ENCODE data around the gene COL6A3. TPM values are rescaled to one million over a fixed set of nuclear protein-coding genes. Genes with fewer than 3 reads are reported as not detected.
A peak's percentile ranks its signal among the peaks of the same experiment; 100 is the strongest.

Gene COL6A3
- total RNA-seq, 2 experiments from 2014 or later: 0.90 to 1.3 TPM

- CTCF ChIA-PET: no interaction called here
- POLR2A ChIA-PET: no interaction called here
- peaks cover 4% of the 10 kb centered on the region for H3K36me3 Mint-ChIP-seq (ENCODE audit: low read depth)
- no peak overlapping the region for H3K27ac Mint-ChIP-seq
- H3K4me3 Mint-ChIP-seq: no peak overlapping the region
- DNase-seq: no peak
- no peaks in the 10 kb centered on the region for H3K4me1 Mint-ChIP-seq
- H3K27me3 Mint-ChIP-seq: peaks cover 2% of the 10 kb centered on the region
- H3K9me3 Mint-ChIP-seq: no peaks in the 10 kb centered on the region
These were observed 36.1 kb upstream of the COL6A3 start for GRCh38 chr2:237450108-237450507.

GRCh38 chr2:237449193-237449881 is 35.4 kb upstream of the COL6A3 start:
- Mint-ChIP-seq H3K27me3 (peaks cover 2% of the 10 kb centered on the region), H3K9me3 (no peaks in the 10 kb centered on the region), H3K4me3 (no peak overlapping the region), H3K27ac (no peak overlapping the region), H3K36me3 (ENCODE audit: low read depth) (peaks cover 2% of the 10 kb centered on the region), H3K4me1 (no peaks in the 10 kb centered on the region)
- ChIA-PET CTCF (no interaction called here), POLR2A (no interaction called here)
- DNase-seq: no peak

GRCh38 chr2:237448626-237449025 is 34.7 kb upstream of the COL6A3 start:
- H3K4me1 Mint-ChIP-seq: no peaks in the 10 kb centered on the region
- ChIA-PET POLR2A (no interaction called here), CTCF (no interaction called here)
- DNase-seq: no peak
- no peak overlapping the region for H3K4me3 Mint-ChIP-seq
- no peaks in the 10 kb centered on the region for H3K36me3 Mint-ChIP-seq (ENCODE audit: low read depth)
- H3K27ac Mint-ChIP-seq: no peak overlapping the region
- H3K27me3 Mint-ChIP-seq: peaks cover 2% of the 10 kb centered on the region
- H3K9me3 Mint-ChIP-seq: no peaks in the 10 kb centered on the region

- POLR2A ChIA-PET: no interaction called here
- H3K27me3 Mint-ChIP-seq: no peaks in the 10 kb centered on the region
These were observed 34.2 kb upstream of the COL6A3 start for GRCh38 chr2:237448171-237448570.

GRCh38 chr2:237447496-237447895 is 33.5 kb upstream of the COL6A3 start:
- H3K9me3 Mint-ChIP-seq: no peaks in the 10 kb centered on the region
- peaks cover 2% of the 10 kb centered on the region for H3K27me3 Mint-ChIP-seq
- ChIA-PET POLR2A (no interaction called here), CTCF (no interaction called here)
- no peaks in the 10 kb centered on the region for H3K36me3 Mint-ChIP-seq (ENCODE audit: low read depth)
- DNase-seq: no peak
- no peak overlapping the region for H3K4me3 Mint-ChIP-seq
- no peaks in the 10 kb centered on the region for H3K4me1 Mint-ChIP-seq
- no peak overlapping the region for H3K27ac Mint-ChIP-seq

More at GRCh38 chr2:237448171-237448570, 34.2 kb upstream of the COL6A3 start:
- CTCF ChIA-PET: no interaction called here
- no peak for DNase-seq
- Mint-ChIP-seq H3K4me1 (no peaks in the 10 kb centered on the region), H3K36me3 (ENCODE audit: low read depth) (no peaks in the 10 kb centered on the region), H3K27ac (no peak overlapping the region), H3K4me3 (no peak overlapping the region), H3K9me3 (no peaks in the 10 kb centered on the region)

GRCh38 chr2:237446338-237446665 is 32.3 kb upstream of the COL6A3 start:
- ChIA-PET POLR2A (no interaction called here), CTCF (no interaction called here)
- H3K36me3 Mint-ChIP-seq (ENCODE audit: low read depth): no peaks in the 10 kb centered on the region
- H3K27me3 Mint-ChIP-seq: peaks cover 2% of the 10 kb centered on the region
- H3K4me1 Mint-ChIP-seq: peaks cover 9% of the 10 kb centered on the region
- no peaks in the 10 kb centered on the region for H3K9me3 Mint-ChIP-seq
- DNase-seq: no peak
- H3K4me3 Mint-ChIP-seq: no peak overlapping the region
- H3K27ac Mint-ChIP-seq: no peak overlapping the region

GRCh38 chr2:237445611-237446337 is 31.8 kb upstream of the COL6A3 start:
- DNase-seq: no peak
- Mint-ChIP-seq H3K4me1 (peaks cover 14% of the 10 kb centered on the region), H3K27ac (no peak overlapping the region), H3K36me3 (ENCODE audit: low read depth) (no peaks in the 10 kb centered on the region), H3K4me3 (no peak overlapping the region), H3K9me3 (no peaks in the 10 kb centered on the region), H3K27me3 (peaks cover 2% of the 10 kb centered on the region)
- CTCF ChIA-PET: interaction anchor here (0.7 kb wide), 1 partner anchor 24 kb away, joined by 4 read pairs; no protein-coding TSS in a partner anchor
- POLR2A ChIA-PET: no interaction called here

GRCh38 chr2:237444071-237444470 is 30.1 kb upstream of the COL6A3 start:
- Mint-ChIP-seq H3K4me3 (no peak overlapping the region), H3K36me3 (ENCODE audit: low read depth) (no peaks in the 10 kb centered on the region), H3K27me3 (peaks cover 2% of the 10 kb centered on the region), H3K4me1 (peaks cover 26% of the 10 kb centered on the region), H3K27ac (no peak overlapping the region), H3K9me3 (no peaks in the 10 kb centered on the region)
- POLR2A ChIA-PET: no interaction called here
- CTCF ChIA-PET: interaction anchor here (1.1 to 2.0 kb wide), 2 partner anchors 23 to 26 kb away, joined by 5 to 10 read pairs; no protein-coding TSS in a partner anchor
- no peak for DNase-seq

- POLR2A ChIA-PET: interaction anchor here (0.8 to 0.9 kb wide), 2 partner anchors 15 to 20 kb away, joined by 3 to 4 read pairs; no protein-coding TSS in a partner anchor
- CTCF ChIA-PET: interaction anchor here (1.4 to 2.8 kb wide), 4 partner anchors 15 to 130 kb away, joined by 3 to 16 read pairs (median 8); no protein-coding TSS in a partner anchor
- H3K9me3 Mint-ChIP-seq: no peaks in the 10 kb centered on the region
- H3K4me3 Mint-ChIP-seq: no peak overlapping the region
- H3K27ac Mint-ChIP-seq: peak overlapping the region; percentile 11
- no peak for DNase-seq
- peaks cover 2% of the 10 kb centered on the region for H3K27me3 Mint-ChIP-seq
- H3K36me3 Mint-ChIP-seq (ENCODE audit: low read depth): no peaks in the 10 kb centered on the region
- peaks cover 35% of the 10 kb centered on the region for H3K4me1 Mint-ChIP-seq
These were observed 27.8 kb upstream of the COL6A3 start for GRCh38 chr2:237441605-237442274.

GRCh38 chr2:237440819-237441281 is 26.9 kb upstream of the COL6A3 start:
- peak; percentile 45 for DNase-seq
- peaks cover 2% of the 10 kb centered on the region for H3K27me3 Mint-ChIP-seq
- POLR2A ChIA-PET: interaction anchor here (0.7 to 0.9 kb wide), 3 partner anchors 14 to 19 kb away, joined by 3 to 4 read pairs (median 3); no protein-coding TSS in a partner anchor
- H3K4me3 Mint-ChIP-seq: no peak overlapping the region
- no peaks in the 10 kb centered on the region for H3K36me3 Mint-ChIP-seq (ENCODE audit: low read depth)
- H3K9me3 Mint-ChIP-seq: no peaks in the 10 kb centered on the region
- peak overlapping the region; percentile 59 for H3K27ac Mint-ChIP-seq
- CTCF ChIA-PET: interaction anchor here (1.4 to 2.8 kb wide), 4 partner anchors 14 to 131 kb away, joined by 3 to 16 read pairs (median 8); no protein-coding TSS in a partner anchor
- peaks cover 40% of the 10 kb centered on the region for H3K4me1 Mint-ChIP-seq

- Mint-ChIP-seq H3K4me1 (peaks cover 66% of the 10 kb centered on the region), H3K36me3 (ENCODE audit: low read depth) (no peaks in the 10 kb centered on the region), H3K9me3 (no peaks in the 10 kb centered on the region), H3K4me3 (no peak overlapping the region), H3K27me3 (peaks cover 6% of the 10 kb centered on the region), H3K27ac (no peak overlapping the region)
- no peak for DNase-seq
- POLR2A ChIA-PET: no interaction called here
- CTCF ChIA-PET: interaction anchor here (1.5 kb wide), 1 partner anchor 17 kb away, joined by 5 read pairs; no protein-coding TSS in a partner anchor
These were observed 24.3 kb upstream of the COL6A3 start for GRCh38 chr2:237438080-237438940.

GRCh38 chr2:237437566-237437965 is 23.6 kb upstream of the COL6A3 start:
- CTCF ChIA-PET: interaction anchor here (1.5 kb wide), 1 partner anchor 16 kb away, joined by 5 read pairs; no protein-coding TSS in a partner anchor
- Mint-ChIP-seq H3K27ac (no peak overlapping the region), H3K9me3 (no peaks in the 10 kb centered on the region), H3K27me3 (peaks cover 4% of the 10 kb centered on the region), H3K4me3 (no peak overlapping the region), H3K36me3 (ENCODE audit: low read depth) (no peaks in the 10 kb centered on the region), H3K4me1 (peaks cover 73% of the 10 kb centered on the region)
- no peak for DNase-seq
- POLR2A ChIA-PET: interaction anchor here (0.6 kb wide), 1 partner anchor 264 kb away, joined by 3 read pairs; no protein-coding TSS in a partner anchor

Data from activated CD4-positive, alpha-beta memory T cell treated with anti-CD3 and anti-CD28 coated beads, Interleukin-2, amount 10 ng/mL, durations not matched to agents 7 days and 5 days (primary cell).